ENCODE data around the gene INTS6.

DNA sequence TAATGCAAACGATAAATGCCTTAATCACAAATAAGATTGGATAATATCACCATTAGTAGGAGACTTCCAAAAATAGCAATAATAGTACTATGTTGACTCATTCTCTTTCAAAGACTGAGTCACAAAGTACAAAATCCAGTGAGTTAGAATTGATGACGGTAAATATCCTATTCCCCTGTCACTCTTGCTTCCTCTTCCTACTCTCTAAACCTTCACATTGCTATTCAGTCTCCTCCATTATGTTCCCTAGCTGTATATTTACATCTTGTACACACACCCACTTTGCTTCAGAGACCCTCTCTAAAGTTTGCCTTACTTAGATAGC lies 26.3 kb upstream of the INTS6 start:
- TF ChIP-seq CTCF (conservative IDR thresholded peaks at IDR 0.05 in 1 of 2, IDR thresholded peaks at IDR 0.05 in 1 of 2; ENCODE audit: extremely low read depth in 1 of 2, insufficient read depth in 1 of 2, low read depth in 1 of 2, low read length in 2 of 2) (no peak), EZH2 (IDR thresholded peaks at IDR 0.05; ENCODE audit: borderline replicate concordance, low read length) (no peak)
